ENCODE measurements around the gene ARHGEF16.

Gene ARHGEF16

DNA sequence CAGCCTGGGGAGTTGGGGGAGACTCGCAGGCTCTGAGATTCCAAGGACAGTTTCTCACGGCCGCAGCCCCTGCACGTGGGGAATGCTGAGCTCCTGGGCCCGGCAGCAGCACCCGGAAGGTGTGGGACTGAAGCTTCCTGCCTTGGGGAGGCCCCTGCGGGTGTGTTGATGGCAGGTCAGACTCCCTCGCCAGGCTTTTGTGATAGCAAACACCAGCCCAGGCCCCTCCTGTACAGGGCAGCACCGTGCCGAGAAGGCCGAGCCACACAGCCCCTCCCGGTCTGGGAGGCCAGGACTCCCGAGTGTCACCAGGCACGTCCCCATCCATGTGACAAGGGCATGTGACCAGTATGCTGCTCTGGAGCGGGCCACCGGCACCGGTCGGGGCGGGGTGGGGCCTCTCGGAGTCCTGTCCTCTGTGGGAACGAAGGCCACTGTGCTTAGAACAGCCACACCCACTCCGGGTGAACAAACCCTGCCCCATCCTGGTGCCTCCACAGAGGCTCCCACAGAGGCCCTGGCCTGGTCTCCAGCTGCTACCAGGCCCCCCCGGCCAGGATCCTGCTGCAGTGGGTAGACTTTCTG, 31.1 kb upstream of the ARHGEF16 start:
- no peak for DNase-seq

DNA sequence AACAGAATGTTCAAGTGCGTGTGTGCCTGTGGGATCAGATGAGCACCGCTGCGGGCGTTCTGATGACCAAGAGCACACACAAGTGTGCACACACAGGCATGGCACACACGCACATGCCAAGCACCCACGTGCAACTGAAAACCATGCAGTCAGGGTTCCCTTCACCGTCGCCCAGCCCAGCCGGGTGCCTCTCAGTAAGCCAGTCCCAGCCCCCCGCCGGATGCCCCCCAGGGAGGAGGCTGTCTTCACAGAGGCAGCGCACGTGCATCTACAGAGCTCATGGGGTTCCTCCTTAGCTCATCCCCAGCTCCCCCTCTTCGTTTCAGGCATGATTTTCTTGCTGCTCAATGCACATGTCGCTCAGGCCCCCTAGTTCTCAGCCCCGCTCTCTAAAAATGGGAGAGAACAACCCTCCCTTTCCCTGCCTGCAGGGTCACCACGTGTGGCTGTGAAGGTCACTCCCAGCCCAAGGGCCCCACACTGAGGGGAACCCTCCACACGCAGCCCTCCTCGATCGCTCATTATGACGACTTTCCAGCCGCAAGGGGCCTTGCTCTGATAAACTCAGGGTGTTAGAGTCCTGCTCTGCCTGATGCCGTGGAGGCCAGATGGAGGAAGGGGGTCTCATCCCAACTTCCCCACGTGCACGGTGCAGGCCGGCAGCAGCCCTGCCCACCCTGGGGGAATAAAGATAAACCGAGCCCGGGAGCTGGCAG, 30.4 kb upstream of the ARHGEF16 start:
- no peak for DNase-seq

DNA sequence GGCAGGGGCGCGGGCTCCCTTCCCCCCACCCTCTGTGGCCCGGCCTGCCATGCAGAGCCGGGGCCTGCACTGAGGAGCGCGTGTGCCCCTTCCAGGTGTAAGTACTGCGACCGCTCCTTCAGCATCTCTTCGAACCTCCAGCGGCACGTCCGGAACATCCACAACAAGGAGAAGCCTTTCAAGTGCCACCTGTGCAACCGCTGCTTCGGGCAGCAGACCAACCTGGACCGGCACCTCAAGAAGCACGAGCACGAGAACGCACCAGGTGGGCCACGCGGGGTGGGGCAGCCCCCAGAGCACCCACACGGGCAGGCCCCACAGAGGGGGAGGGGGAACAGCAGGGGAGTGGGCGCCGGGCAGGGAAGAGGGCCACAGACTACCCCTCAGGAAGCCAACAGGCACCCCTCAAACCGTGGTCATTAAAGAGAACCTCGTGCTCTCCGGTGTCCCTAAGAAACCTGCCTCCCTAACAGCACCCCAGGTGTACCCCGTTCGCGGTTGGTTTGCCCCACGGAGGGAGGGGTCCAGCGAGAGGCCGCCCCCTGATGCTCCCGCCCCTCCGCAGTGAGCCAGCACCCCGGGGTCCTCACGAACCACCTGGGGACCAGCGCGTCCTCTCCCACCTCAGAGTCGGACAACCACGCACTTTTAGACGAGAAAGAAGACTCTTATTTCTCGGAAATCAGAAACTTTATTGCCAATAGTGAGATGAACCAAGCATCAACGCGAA, 28.8 kb upstream of the ARHGEF16 start:
- no peak for DNase-seq

DNA sequence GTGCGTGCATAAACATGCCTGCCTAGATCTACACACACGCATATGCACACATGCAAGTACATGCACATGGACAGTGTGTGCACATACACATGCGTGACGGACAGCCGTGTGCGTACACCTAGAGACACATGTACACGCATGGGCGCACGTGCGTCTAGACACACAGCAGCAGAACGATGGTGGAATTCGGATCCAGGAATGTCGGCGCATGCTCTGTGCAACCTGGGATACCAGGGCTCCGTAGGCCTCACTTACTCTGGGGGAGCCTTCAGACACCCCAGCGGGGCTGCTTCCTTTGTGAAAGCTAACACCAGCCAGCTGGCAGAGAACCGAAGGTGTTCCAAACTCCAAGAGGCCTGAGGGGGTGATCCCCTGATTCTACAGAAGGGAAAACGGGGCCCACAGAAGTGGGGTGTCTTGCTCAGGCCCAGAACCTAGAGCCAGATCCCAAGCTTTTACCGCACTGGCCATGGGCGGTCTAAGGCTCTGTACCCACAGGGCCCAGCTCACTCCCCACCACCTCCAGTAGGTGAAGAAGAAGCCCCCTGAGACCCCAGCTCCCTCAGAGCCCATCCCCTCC, 27.4 kb upstream of the ARHGEF16 start:
- no peak for DNase-seq

DNA sequence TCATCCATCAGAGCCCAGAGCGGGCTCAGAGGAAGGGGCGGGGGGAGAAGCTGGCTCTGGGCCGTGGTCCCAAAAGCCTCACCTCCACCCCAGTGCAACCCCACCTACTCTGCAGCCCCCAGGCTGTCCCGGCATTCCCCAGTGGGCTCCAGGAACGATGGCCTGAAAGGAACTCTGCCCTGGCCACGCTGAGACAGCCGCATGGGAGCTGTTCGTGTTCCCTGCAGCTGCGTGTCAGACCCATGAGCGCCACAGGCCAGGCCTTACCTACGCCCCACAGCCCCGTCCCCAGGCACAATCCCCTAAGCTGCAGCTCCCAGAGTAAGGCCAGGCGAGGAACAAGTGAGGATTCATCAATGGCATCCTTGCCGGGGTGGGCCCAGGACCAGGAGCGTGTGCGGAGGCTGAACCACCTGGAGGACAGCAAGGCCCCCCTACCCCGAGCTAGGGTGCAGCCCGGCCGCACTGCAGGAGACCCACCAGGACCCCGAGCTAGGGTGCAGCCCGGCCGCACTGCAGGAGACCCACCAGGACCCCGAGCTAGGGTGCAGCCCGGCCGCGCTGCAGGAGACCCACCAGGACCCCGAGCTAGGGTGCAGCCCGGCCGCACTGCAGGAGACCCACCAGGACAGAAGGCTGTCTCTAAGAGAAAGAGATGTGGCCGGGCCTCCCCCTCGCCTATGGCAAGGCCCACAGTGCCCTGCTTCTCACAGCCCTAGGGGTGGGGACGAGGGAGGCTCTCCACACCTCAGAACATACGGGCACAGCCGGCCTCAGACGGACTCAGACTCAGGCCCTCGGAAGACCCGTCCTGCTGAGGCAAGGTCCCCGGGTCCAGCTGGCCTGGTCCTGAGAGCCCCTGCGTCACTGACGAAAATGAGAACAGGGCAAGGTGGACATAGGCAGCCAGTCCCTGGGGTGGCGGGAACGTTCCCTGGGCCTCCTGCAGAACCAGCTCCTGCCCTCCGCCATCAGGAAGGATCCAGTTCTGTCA, 26.5 kb upstream of the ARHGEF16 start:
- no peak for DNase-seq

DNA sequence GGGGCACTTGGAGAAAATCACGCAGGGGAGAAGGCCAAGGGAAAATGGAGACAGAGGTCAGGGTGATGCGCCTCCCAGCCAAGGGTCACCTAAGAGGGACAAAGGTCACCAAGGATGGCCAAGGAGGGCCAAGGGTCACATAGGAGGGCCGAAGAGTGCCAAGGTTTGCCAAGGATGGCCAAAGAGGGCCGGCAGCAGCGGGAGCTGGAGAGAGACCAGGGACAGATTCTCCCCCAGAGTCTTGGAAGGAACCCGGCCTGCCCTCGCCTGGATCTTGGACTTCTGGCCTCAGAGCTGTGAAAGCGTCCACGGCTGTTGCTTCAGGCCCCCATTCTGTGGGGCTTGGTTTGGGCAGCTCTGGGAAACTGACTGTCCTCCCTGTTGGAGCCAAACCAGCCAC, 25.6 kb upstream of the ARHGEF16 start:
- DNase-seq, result no peak

DNA sequence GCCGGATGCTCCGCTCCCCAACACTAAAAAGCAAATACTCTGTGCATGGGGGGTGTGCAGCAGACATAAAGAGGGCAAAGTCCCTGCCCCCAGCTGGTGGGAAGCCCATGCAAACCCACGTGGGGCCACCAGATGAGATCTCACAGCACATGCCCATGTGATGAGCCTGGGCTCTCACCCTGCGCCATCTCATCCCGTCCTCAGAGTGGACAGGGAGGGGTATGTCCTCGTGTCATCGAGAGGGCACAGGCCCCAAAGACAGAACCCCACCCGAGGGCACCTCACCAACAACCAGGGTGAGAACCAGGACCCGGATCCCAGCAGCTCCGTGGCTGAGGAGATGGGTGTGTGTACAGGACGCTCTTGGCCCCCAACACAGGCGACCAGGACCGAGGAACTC, 25.1 kb upstream of the ARHGEF16 start:
- no peak for DNase-seq

GRCh38 chr1:3429766-3430165, 24.7 kb upstream of the ARHGEF16 start:
- DNase-seq, result no peak

GRCh38 chr1:3430406-3430805, 24.1 kb upstream of the ARHGEF16 start:
- DNase-seq, result no peak

- DNase-seq, result no peak
Measured at GRCh38 chr1:3430820-3431219, 23.6 kb upstream of the ARHGEF16 start.

DNA sequence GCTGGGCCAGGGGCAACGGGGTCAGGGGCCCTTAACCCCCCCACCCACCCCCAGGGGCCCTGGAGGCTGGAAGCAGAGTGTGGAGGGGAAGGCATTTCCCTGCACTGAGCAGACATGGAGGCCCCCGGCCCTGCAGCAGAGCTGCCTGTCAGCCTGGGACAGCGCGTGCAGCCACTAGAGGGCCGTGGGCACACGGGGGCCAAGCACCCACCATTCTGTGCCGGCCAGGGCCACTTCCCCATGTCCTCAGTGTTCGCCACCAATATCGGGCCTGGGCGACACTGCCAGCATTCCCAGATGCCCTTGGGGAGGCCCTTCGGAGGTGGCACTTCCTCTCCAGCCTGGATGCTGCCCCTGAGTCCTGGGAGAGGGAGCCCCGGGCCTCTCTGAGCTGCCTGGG, 23.2 kb upstream of the ARHGEF16 start:
- no peak for DNase-seq

GRCh38 chr1:3431686-3432085, 22.8 kb upstream of the ARHGEF16 start:
- no peak for DNase-seq

- no peak for DNase-seq
Measured at GRCh38 chr1:3432306-3432705, 22.2 kb upstream of the ARHGEF16 start.

GRCh38 chr1:3433076-3433475, 21.4 kb upstream of the ARHGEF16 start:
- DNase-seq, result no peak

- DNase-seq, result no peak
Measured at GRCh38 chr1:3433596-3434320, 20.7 kb upstream of the ARHGEF16 start.

- no peak for DNase-seq
Measured at GRCh38 chr1:3434406-3435110, 19.9 kb upstream of the ARHGEF16 start.

- DNase-seq, result no peak
Measured at GRCh38 chr1:3435666-3436065, 18.8 kb upstream of the ARHGEF16 start.

DNA sequence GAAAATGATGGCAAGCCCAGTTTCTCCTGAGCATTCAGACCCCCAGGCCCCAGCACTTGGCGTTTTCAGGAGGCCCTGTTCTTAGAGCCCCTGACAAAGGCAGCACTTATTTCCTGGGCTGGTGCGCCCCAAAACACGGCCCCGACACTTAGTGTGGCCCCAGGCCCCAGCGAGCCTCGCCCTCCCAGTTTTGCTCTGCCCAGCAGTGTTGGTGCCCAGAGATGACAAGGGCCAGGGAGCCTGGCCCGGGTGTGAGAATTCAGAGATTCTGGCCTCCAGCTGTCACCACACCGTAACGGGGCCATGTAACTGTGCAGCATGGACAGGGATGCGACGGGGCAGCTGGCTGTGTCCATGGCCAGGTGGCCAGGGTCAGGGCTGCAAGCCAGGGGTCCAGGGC, 18.0 kb upstream of the ARHGEF16 start:
- DNase-seq, result no peak

GRCh38 chr1:3436901-3437300, 17.6 kb upstream of the ARHGEF16 start:
- no peak for DNase-seq

- no peak for DNase-seq
Measured at GRCh38 chr1:3438661-3439180, 15.7 kb upstream of the ARHGEF16 start.

Measured in inflammatory macrophage treated with lipopolysaccharide for 1 hour (primary cell).